ENCODE results near the gene PSAP.

Gene PSAP

DNA sequence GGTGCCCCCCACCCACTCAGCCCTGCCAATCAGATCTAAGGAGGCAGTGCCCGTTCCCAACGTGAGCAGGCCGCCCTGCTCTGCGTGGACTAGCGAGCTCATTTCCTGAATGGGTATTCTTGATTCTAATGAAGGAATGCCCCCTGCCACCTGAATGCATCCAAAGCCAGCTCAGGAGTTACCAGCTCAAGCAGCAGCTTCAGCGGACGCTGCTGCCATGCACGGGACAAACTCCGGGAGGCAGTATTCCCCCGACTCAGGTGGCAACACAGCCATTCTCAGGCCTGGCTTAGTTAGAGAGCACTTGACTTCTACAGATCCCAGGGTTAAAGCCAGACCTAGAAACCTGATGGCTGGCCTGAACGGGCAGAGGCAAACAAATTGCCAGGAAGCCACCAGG lies 25.8 kb downstream of the PSAP start:
- DNase-seq (ENCODE audit: low read depth): no peak

DNA sequence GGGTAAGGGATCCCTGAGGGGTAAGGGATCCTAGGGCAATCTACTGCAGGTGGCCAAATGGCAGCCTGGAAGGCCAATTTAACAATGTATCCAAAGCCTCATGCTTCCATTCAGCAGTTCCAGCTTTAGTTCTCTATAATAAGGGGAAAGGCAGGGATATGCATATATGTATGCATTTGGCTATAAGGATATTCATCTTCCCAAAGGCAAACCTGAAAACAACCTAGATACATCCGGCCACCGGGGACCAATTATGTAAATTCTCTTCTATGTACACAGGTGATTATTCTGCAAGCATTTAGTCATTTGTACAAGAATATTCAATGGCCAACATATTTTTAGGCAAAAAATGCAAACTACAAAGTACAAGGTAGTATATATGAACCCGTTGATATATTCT lies 26.7 kb downstream of the PSAP start:
- DNase-seq (ENCODE audit: low read depth): no peak

DNA sequence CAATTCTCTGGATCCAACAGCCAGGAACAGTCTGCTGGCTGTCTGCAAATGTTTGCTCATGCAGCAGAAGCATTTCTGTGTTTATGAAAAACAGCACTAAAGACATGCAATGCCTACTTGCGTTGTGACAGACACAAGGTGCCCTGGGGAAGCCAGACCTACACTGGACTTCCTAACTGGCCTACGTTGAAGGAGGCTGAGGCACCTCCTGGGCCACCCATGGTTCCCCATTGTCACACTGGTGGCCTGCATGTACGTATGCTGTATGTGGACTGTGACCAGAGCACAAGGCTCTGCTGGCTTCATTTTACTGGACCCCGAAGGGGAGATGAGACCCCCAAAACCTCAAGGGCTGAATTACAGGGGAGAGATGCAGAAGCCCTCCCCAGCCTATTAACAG lies 27.7 kb downstream of the PSAP start:
- no peak for DNase-seq (ENCODE audit: low read depth)

DNA sequence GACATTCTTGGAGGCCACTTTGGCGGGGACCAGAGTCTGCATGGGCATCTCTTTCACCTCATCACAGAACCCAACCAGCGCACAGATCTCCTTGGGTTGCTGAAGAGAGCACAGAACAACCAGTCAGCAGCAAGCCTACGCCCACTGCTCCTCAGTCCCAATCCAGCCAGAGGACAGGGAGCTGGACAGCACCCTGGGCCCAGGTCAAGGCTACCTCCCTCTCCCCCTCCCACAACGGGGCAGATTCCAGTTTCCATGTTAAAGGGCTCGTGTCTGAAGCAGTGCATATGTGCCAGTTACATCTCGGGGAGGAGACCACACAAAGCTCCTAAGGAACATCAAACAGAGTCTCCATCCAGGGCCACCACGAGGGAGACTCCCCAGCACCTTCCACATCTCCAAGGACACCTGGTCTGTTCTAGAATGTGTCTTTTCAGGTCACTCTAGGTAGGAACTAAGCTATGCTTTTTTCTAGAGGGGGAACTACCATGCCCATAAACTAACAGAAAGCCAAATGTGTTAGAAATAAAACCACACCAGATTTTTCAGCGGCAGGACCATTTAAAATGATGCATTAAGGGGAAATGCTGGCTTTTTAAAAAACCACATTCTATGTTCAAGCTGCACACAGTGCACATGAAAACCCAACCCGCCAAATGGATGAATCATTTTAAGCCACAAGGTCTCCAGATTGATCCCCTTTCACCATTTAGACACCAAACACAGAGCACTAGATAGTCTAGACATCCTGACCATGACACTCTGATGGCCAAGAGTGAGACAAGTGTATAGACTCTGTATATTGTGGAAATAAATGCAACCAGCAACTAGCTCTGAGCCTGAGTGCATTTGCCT lies 28.9 kb downstream of the PSAP start:
- no peak for DNase-seq (ENCODE audit: low read depth)

DNA sequence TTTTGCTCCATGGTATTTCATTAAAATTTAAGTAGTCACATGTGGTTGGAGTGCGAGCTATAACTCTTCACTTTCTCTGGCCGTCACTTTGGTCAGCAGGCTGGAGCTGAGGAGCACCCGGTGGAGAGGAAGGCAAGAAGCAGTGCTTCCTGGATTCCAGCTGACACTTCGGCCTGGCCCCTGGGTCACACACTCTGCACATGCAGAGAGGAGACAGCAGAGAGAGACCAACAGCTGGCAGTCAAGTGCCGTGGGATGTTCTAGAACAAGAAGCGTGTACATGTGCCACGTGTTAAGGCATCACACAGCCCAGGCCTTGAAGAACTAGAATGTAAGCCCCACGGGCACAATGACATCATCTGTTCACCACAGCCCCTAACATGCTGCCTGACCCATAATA lies 30.1 kb downstream of the PSAP start:
- DNase-seq (ENCODE audit: low read depth): no peak

DNA sequence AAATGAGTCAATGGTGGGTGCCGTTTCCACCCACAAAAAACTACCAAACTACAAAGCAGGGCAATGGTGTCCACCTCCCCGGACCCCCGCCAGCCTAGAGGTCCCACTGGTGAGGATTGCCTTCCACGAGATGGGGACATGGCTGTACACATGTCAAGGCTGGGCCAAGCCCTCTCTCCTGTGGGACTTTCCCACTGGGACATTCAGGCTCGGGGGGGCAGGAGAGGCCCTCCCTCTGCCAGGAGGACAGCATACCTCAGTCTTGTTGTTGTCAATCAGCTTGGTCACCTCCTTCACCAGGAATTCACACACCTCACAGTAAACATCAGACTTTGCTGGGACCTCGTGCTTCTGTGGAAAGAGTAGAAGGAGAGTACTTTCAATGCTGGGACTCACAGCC lies 31.1 kb downstream of the PSAP start:
- no peak for DNase-seq (ENCODE audit: low read depth)

DNA sequence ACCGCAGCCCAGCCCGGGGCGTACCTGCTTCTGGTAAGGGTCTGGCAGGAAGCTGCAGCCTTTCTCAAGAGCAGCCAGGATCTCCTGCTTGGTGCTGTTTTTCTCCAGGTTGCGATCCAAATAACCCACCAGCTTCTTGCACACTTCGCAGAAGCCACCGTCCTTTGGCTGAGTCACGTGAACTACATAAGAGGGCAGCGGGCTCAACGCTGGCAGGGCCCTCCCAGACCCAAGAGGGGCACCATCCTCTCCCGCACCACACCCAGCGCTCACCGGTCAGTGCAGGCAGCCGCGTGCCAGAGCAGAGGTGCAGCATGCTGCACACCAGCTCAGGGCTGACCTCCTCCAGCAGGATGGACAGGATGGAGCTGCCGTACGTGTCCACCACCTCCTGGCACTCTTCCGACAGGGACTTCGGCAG lies 31.6 kb downstream of the PSAP start:
- DNase-seq (ENCODE audit: low read depth): no peak

DNA sequence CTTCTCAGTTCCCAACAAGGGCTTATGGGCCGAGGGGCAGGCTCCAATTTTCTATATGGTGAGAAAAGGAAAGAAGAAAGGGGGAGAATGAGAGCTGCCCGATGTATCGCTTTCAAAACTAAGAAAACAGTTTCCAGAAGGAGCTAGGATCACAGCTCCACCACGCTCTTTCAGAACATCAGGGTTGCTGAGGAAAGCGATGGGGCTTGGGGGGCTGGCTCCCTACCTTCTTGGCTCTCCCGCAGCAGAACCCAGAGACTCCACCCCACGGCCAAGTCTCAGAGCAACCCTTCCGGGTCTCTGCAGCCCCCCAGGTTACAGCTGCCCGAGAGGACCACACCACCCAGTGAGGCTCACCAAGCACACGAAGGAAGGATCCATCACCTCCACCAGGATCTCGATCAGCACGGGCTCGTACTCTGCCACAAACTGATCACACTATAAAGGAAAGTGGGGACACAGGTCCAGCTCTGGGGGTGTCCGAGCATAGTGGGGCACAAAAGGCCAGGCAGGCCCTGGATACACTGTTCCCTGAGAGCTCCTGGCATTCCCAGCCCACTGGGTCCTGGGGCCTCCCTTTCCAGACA lies 32.3 kb downstream of the PSAP start:
- DNase-seq (ENCODE audit: low read depth): no peak

DNA sequence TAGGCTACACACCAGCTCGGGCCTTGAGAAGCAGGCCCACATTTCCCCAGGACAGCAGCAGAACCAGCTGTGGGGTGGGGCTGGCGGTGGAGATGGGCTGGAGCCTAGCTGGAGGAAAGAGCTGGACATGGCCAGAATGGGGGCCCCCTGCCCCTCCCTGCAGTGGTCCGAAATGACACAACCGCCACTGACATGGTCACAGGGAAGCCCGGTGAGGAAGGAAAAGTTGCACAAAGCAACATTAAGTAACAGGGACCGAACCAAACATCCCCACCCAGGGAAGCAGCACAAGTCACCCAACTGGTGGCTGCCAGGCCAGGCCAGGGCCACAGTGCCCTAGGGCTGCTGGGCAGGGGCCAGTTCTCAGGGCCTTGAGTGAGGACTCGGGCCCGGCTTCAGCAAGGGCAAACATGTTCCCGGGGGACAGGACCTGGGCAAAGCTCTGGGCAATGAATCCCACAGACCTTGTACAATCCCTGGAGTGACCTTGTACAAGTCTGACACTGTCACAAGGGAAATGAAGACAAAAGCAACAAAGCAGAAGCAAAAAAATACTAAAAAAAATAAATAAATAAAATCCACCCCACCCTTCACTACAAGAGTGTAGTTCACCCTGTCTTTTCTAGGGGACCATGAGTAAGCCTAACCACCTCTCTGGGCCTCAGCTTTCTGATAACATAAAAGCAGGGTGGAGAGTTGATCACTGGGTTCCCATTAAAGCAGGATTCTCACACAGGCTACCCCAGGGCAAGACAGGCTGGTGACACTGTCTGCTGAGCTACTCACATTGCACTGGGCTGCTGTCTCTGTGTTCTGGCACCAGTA lies 33.0 kb downstream of the PSAP start:
- DNase-seq (ENCODE audit: low read depth): no peak

DNA sequence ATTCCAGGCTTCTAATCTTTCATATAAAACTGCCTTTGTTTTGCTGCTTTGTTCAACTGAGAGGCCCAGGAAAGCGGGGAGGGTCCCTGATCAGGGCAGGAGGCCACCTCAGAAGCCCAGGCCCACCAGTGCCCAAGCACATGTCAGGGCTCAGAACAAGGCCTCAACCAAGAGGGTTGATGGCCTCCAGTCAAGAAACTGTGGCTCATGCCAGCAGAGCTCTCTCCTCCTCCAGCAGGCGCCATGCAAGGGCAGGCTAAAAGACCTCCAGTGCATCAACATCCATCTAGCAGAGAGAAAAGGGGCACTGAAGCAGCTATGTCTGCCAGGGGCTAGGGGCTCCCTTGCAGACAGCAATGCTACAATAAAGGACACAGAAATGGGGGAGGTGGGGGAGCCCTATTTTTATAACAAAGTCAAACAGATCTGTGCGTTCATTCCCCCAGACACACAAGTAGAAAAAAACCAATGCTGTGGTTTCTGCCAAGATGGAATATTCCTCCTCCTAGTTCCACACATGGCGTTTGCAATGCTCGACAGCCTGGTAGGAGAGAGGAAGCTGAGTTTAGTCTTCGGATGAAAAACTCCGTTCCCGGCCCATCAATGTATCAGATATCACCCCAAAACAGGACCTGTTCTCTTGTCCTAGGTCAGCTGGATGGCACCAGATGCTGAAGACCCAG lies 34.0 kb downstream of the PSAP start:
- DNase-seq (ENCODE audit: low read depth): no peak

DNA sequence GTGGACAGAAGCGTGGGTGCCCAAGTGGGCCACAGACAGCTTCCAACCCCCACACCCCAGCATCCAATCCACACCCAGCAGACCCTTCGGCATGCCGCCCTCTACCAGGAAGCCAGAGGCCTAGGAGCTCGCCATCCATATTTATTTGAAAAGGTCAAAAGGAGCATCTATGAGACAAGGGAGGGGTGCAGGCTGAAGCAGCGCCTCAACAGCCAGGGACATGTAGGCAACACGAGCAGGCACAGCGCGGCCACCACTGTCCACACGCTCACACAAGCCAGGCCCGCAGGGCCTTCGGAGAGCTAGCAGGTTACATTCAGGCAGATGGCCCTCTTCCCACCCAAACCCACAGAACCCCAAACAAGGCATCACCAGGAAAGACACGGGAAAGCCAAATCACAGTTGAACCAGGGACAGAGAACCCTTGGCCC lies 34.6 kb downstream of the PSAP start:
- DNase-seq (ENCODE audit: low read depth): no peak

DNA sequence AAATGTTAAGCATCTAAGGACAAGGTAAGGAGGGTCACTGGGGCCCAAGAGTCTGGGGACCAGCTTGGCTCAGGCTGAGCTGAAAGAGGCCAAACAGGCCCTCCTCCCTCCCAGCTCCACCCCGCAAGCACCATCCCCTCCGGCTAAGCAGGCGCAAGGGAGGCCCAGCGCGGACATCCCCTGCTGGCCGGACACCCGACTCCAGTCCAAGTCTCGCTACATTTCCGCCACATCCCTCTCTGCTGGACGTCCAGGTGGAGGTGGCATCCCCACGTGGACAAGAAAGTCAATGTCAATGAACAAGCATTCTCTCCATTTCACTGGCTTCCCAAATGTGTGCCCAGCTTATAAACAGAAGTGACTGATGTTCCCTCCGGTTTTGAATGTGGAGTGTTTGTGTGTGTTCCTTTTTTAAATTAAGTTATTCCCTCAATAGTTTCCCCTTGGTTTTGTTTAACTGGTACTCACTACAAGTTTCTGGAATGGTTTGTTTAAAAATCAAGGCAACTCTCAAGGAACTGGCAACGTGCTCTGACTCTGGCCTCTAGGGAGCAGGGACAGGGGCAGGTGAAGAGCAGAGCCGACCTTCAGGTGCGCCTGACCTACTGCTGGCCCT lies 35.4 kb downstream of the PSAP start:
- DNase-seq (ENCODE audit: low read depth): no peak

DNA sequence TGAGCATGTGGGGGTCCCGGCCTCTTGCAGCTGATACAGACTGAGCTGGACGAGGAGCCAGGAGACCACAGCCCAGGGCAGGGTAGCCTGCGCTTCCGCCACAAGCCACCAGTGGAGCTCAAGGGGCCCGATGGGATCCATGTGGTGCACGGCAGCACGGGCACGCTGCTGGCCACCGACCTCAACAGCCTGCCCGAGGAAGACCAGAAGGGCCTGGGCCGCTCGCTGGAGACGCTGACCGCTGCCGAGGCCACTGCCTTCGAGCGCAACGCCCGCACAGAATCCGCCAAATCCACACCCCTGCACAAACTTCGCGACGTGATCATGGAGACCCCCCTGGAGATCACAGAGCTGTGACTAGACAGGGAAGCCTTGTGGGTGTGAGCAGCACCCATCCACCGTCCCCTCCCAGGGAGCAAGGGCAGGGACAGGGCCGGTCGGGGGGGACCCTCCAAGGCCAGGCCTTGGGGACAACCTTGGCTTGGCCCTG lies 36.1 kb downstream of the PSAP start:
- no peak for DNase-seq (ENCODE audit: low read depth)

DNA sequence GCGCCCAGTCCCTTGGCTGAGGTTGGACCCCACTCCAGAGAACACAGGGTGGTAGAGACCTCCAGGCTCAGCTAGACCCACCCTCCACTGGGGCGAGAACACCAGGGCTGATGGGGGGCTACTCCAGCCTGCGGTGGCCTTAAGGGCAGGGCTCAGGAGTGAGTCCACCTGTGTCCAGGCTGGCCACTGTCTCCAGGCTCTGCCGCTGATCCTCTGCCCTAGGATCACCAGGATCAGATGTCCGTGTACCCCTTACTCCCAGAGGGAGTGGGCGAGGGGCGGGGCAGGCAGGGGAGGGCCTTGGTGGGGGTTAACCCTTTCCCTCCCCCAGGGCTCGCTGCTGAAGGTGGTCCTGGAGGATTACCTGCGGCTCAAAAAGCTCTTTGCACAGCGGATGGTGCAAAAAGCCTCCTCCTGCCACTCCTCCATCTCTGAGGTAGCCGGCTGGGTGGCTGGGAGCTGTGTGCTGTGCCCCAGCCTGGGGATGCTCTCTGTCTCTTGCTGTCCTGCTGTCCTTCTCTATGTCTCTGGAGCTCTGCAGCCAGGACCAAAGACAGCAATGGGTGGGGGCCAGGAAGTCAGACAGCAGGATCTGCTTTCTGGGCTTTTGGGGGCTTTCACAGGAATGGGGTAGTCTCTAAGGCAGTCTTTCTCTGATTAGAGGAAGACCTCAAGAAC lies 38.0 kb downstream of the PSAP start:
- no peak for DNase-seq (ENCODE audit: low read depth)

DNA sequence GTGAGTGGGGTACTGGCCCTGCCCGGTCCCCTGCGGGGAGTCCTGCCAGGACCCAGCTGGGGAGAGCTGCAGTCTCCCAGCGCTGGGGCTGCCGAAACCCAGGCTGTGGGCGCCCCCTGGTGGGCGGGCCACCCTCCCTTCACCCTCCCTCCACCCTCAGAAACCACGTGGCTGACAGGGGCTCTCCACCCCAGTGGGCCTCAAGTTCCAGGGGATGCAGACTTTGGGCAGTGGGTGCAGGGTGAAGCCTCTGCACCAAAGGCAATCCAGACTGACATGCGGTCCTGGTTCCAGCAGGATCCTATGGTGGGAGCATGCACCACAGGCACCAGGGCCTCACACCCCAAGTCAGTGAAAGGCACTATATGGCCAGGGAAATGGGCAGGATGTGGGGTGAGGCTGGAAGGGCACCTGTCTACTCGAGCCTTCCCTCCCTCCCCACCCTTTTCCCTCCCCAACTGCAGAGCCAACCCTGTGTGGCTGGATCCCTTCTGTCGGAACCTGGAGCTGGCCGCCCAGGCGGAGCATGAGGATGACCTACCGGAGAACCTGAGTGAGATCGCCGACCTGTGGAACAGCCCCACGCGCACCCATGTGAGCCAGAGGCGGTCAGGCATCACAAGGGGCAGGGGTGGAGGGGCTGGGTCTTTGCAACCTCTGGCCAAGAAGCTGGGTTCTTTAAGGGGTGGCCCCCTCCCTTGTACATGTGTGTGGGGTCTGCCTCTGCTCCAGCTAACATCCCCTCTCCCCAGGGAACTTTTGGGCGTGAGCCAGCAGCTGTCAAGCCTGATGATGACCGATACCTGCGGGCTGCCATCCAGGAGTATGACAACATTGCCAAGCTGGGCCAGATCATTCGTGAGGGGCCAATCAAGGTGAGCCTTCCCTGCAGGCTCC lies 38.8 kb downstream of the PSAP start:
- no peak for DNase-seq (ENCODE audit: low read depth)

DNA sequence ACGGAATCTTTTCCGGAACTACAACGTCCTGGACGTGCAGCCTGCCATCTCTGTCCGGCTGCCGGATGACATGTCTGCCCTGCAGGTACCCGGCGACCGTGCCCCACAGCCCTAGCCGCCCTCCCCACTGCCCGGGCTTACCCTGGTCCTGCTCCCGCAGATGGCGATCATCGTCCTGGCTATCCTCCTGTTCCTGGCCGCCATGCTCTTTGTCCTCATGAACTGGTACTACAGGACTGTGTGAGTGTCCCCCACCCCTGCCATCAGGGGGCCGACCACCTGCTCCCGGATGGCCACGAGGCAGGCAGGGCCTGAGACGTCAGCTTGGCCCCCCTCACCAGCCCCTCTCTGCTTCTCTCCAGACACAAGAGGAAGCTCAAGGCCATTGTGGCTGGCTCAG lies 39.7 kb downstream of the PSAP start:
- DNase-seq (ENCODE audit: low read depth): no peak

DNA sequence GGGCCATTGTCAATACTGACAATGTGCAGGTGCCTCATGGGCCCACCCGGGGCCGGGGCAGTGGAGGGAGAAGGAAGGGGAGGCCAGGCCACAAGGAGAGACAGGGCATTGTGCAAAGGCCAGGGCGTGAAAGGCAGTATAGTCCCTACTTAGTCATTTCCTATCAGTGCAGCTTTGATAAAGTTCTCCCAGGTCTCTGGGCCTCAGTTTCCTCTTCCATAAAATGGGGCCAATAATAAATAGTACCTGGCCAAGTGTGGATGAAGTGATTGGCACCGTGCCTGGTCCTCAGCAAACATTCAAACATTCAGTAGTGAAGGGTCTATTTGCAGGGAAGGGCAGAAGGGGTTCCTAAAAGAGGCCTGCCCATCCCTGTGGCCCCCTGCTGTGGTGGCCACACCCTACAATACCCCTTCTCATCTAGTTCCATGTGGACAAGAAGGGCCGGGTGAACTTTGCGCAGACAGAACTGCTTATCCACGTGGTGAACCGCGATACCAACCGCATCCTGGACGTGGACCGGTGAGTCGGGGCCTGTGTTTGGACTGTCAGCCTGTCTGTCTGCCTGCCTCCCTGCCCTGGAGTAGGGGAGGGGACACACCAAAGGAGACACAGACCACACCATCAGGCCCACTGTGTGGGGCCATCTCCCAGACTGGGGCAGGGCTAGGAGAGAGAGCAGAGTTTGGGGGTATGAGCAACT lies 40.9 kb downstream of the PSAP start:
- no peak for DNase-seq (ENCODE audit: low read depth)

DNA sequence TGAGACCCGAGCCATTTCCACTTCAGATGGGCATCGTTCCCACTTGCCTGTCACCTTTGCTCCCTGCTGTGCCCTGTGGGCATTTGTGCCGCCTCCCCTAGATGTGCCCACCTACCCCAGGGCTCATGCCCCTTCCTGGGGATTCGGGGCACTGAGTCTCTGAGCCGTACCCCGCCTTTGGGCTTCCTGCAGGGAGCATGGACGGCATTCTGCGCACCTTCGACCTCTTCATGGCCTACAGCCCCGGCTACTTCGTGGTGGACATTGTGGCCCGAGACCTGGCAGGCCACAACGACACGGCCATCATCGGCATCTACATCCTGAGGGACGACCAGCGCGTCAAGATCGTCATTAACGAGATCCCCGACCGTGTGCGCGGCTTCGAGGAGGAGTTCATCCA lies 41.4 kb downstream of the PSAP start:
- DNase-seq (ENCODE audit: low read depth): no peak

Measured in non-pigmented ciliary epithelial cell (primary cell).